Astrocyte (in vitro differentiated cells and primary cell): Measurements from ENCODE around the gene ANKS6. TPM values are rescaled to one million over a fixed set of nuclear protein-coding genes. Genes with fewer than 3 reads are reported as not detected.

Experiments used
- DNase-seq: peaks from one replicate; pipeline ENCODE4 v3.0.0-alpha.2; 2010; ENCODE audit warnings: low read depth
- FAIRE-seq: peaks from 2 replicates; lab custom pipeline; 2011; peaks lifted over from hg19 to GRCh38; lab: Jason Lieb, UNC
- H2AFZ ChIP-seq: 2 replicates; pipeline ENCODE4 v1.6.0; 2012; ENCODE audit warnings: low read depth, low read length, inconsistent platforms
- H3K27ac ChIP-seq: 2 replicates; pipeline ENCODE4 v1.5.1; 2011; ENCODE audit warnings: low read depth, low read length, inconsistent platforms
- H3K27me3 ChIP-seq: 2 replicates; pipeline ENCODE4 v1.6.0; 2011; ENCODE audit warnings: low read length, inconsistent platforms; ENCODE audit not compliant: insufficient read depth
- H3K36me3 ChIP-seq: 2 replicates; pipeline ENCODE4 v1.5.1; 2011; ENCODE audit warnings: low read length, inconsistent platforms; ENCODE audit not compliant: insufficient read depth
- H3K4me1 ChIP-seq: 2 replicates; pipeline ENCODE4 v1.5.1; 2011; ENCODE audit warnings: low read length, inconsistent platforms; ENCODE audit not compliant: insufficient read depth
- H3K4me2 ChIP-seq: 2 replicates; pipeline ENCODE4 v1.6.0; 2012; ENCODE audit warnings: low read length, inconsistent platforms
- H3K4me3 ChIP-seq: 2 replicates; pipeline ENCODE4 v1.5.1; 2011; ENCODE audit warnings: low read depth, mild to moderate bottlenecking, low read length, inconsistent platforms; ENCODE audit not compliant: insufficient read depth
- H3K79me2 ChIP-seq: 2 replicates; pipeline ENCODE4 v1.6.0; 2012; ENCODE audit warnings: mild to moderate bottlenecking, low read length, inconsistent platforms; ENCODE audit not compliant: insufficient read depth
- H3K9ac ChIP-seq: 2 replicates; pipeline ENCODE4 v1.6.0; 2012; ENCODE audit warnings: mild to moderate bottlenecking, low read length, inconsistent platforms
- H3K9me3 ChIP-seq: 2 replicates; pipeline ENCODE4 v1.5.1; 2012; ENCODE audit warnings: low read depth, mild to moderate bottlenecking, low read length, inconsistent platforms; ENCODE audit not compliant: insufficient read depth
- H4K20me1 ChIP-seq: 2 replicates; pipeline ENCODE4 v1.6.0; 2012; ENCODE audit warnings: low read length, inconsistent platforms; ENCODE audit not compliant: insufficient read depth
- H3K27ac Mint-ChIP-seq: one replicate; pipeline ENCODE4 v1.8.0; 2021; ENCODE audit warnings: mild to moderate bottlenecking, mixed read lengths; ENCODE audit not compliant: unreplicated experiment
- H3K27me3 Mint-ChIP-seq: one replicate; pipeline ENCODE4 v1.8.0; 2021; ENCODE audit warnings: low read depth, mixed read lengths; ENCODE audit not compliant: unreplicated experiment
- H3K36me3 Mint-ChIP-seq: one replicate; pipeline ENCODE4 v1.8.0; 2021; ENCODE audit warnings: low read depth, mixed read lengths; ENCODE audit not compliant: unreplicated experiment
- H3K4me1 Mint-ChIP-seq: one replicate; pipeline ENCODE4 v1.8.0; 2021; ENCODE audit warnings: low read depth, mixed read lengths; ENCODE audit not compliant: unreplicated experiment
- H3K4me3 Mint-ChIP-seq: one replicate; pipeline ENCODE4 v1.8.0; 2021; ENCODE audit warnings: mild to moderate bottlenecking, moderate library complexity, mixed read lengths; ENCODE audit not compliant: unreplicated experiment
- H3K9me3 Mint-ChIP-seq: one replicate; pipeline ENCODE4 v1.8.0; 2021; ENCODE audit warnings: mild to moderate bottlenecking, mixed read lengths; ENCODE audit not compliant: unreplicated experiment
- EZH2 ChIP-seq: IDR thresholded peaks from 2 replicates; pipeline ENCODE4 v1.6.1; 2012; ENCODE audit warnings: mild to moderate bottlenecking, low read length, inconsistent platforms; ENCODE audit not compliant: insufficient read depth
- total RNA-seq: library from RNA; stranded (reverse); gene quantifications from 2 replicates; pipeline ENCODE4 v1.2.1, GENCODE V29; 2021
- TF ChIP-seq, protein P1 (sequence below): IDR thresholded peaks from 2 replicates; pipeline ENCODE4 v1.5.1; 2011; ENCODE audit warnings: low read depth, mild to moderate bottlenecking, inconsistent platforms, low read length, moderate library complexity; ENCODE audit not compliant: insufficient read depth

The ANKS6 gene
- total RNA-seq, 1 donor from 2014 or later = 16.7 TPM

DNA sequence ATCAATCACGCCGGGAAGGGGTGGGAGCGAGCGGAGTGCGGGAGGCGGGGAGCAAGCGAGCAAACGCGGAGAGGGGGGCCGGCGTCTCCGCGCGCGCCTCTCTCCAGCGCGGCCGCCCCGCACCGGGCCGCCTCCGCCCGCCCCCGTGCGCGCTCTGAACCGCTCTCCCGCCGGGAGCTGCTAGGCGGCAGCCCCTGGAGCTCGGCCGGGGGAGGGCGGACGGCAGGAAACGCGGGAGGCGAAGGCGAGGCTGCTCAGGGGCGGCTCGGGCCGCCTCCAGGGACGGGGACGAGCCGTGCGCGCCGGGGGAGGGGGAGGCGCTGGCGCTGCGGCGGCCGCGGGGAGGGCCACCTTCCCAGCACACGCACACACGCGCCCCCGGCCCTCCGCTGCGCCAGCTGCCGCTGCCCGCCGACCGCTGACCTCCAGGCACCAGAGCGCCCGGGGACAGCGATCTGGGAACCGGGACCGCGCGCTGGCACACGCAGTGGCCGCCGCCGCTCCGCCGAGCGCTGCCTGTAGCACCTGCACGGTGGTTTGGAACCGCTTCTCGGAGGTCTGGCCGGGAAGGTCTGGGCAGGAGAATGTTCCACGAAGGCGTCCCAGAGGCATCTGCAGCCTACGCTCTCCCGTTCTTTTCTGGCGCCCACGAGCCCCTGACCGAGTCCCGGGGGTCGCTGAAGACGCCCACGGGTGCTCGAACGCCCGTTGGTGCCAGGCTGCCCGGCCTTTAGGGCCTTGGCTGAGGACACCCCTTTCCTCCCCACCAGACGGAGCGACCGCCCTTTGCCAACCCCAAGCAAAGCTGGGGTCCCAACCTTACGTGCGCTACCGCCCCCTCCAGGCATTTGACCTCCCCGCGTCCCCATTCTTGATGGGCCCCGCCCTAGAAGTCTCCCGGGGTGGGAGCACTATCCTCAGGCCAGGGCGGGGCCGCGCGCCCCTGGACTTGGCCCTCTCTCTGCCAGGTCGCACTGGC, 87.1 kb downstream of the ANKS6 start, which contains the start of gene GABBR2:
TSS of gene GABBR2 (minus strand) at position 3 of the 979 bp plus-strand sequence. CDS start 198 bp downstream, outside the sequence.
- peak within 1 kb of the TSS; percentile 51 for H3K4me3 ChIP-seq
- H3K9me3 Mint-ChIP-seq = no peaks in the 10 kb centered on the region
- no peaks in the 10 kb centered on the region for H4K20me1 ChIP-seq
- peak within 1 kb of the TSS; percentile 89 for H3K4me2 ChIP-seq
- peak; percentile 54 for TF ChIP-seq EZH2
- TF ChIP-seq, protein P1, sequence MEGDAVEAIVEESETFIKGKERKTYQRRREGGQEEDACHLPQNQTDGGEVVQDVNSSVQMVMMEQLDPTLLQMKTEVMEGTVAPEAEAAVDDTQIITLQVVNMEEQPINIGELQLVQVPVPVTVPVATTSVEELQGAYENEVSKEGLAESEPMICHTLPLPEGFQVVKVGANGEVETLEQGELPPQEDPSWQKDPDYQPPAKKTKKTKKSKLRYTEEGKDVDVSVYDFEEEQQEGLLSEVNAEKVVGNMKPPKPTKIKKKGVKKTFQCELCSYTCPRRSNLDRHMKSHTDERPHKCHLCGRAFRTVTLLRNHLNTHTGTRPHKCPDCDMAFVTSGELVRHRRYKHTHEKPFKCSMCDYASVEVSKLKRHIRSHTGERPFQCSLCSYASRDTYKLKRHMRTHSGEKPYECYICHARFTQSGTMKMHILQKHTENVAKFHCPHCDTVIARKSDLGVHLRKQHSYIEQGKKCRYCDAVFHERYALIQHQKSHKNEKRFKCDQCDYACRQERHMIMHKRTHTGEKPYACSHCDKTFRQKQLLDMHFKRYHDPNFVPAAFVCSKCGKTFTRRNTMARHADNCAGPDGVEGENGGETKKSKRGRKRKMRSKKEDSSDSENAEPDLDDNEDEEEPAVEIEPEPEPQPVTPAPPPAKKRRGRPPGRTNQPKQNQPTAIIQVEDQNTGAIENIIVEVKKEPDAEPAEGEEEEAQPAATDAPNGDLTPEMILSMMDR = no peak
- no peak within 1 kb of the TSS for H3K27ac ChIP-seq
- H2AFZ ChIP-seq = peak within 1 kb of the TSS; percentile 18
- no peak within 1 kb of the TSS for H3K9ac ChIP-seq
- peaks cover 3% of the 10 kb centered on the region for H3K4me1 Mint-ChIP-seq
- H3K36me3 ChIP-seq = no peaks in the 10 kb centered on the region
- H3K4me3 Mint-ChIP-seq = peak within 1 kb of the TSS; percentile 62
- H3K4me1 ChIP-seq = peaks cover 10% of the 10 kb centered on the region
- peaks cover 54% of the 10 kb centered on the region for H3K27me3 ChIP-seq
- peaks cover 1% of the 10 kb centered on the region for H3K36me3 Mint-ChIP-seq
- no peaks in the 10 kb centered on the region for H3K79me2 ChIP-seq
- peaks cover 69% of the 10 kb centered on the region for H3K27me3 Mint-ChIP-seq
- DNase-seq = no peak
- no peaks in the 10 kb centered on the region for H3K9me3 ChIP-seq
- FAIRE-seq = no peak
- H3K27ac Mint-ChIP-seq = no peak within 1 kb of the TSS

DNA sequence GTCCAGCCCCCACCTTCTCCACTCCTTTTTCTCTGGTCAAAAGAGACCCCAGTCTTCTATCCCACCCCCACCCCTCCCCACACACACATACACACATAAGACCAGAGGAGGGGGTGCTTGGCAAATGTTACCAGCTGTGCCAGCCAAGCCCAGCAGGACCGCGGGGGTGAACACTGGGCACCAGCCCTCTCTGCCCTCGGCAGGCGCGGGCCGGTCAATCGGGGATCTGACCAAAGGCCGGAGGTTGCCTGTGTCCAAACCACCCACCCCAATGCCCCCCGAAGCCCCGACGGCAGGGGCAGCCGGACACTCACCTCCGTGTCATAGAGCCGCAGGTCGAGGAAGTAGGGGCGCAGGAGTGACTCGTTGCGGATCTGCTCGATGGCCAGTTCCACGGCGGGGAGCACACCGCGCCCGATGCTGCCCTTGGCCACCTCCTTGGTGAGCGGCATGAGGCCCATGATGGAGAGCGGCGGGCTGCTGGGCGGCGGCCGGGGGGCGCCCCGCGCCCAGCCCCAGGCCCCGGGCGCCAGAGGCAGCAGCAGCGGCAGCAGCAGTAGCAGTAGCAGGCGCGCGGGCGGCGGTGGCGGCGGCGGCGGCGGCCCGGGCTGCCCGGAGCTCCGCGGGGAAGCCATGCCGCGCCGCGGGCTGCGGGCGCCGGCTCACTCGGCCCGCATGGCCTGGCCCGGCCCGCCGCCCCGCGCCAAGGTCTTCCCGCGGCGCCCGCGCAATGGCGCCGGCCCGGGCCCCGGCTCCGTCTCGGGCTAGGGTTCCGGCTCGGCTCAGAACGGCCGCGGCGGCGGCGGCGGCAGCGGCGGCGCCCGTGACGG, 88.0 kb downstream of the ANKS6 start:
- no peaks in the 10 kb centered on the region for H4K20me1 ChIP-seq
- Mint-ChIP-seq H3K27ac (no peak overlapping the region), H3K9me3 (no peaks in the 10 kb centered on the region), H3K27me3 (peaks cover 66% of the 10 kb centered on the region), H3K4me1 (peaks cover 3% of the 10 kb centered on the region), H3K36me3 (peaks cover 1% of the 10 kb centered on the region), H3K4me3 (peak overlapping the region; percentile 57)
- H3K4me1 ChIP-seq = peaks cover 10% of the 10 kb centered on the region
- no peak overlapping the region for H3K9ac ChIP-seq
- peak overlapping the region; percentile 18 for H2AFZ ChIP-seq
- FAIRE-seq (no peak), DNase-seq (no peak)
- TF ChIP-seq EZH2 = no peak
- TF ChIP-seq, protein P1 = no peak
- H3K4me3 ChIP-seq = peak overlapping the region; percentile 10
- no peaks in the 10 kb centered on the region for H3K9me3 ChIP-seq
- H3K36me3 ChIP-seq = no peaks in the 10 kb centered on the region
- peak overlapping the region; percentile 89 for H3K4me2 ChIP-seq
- H3K27me3 ChIP-seq = peaks cover 56% of the 10 kb centered on the region
- H3K27ac ChIP-seq = no peak overlapping the region
- no peaks in the 10 kb centered on the region for H3K79me2 ChIP-seq
